HCT116 (cell line): Measurements from ENCODE around the gene RAD18.

Experiments used
- CEBPB ChIP-seq: IDR thresholded peaks from 2 replicates; pipeline ENCODE4 v1.6.1; 2012; ENCODE audit warnings: low read depth
- EZH2 ChIP-seq: fragments of 200-600 bp; sonication (generic); IDR thresholded peaks from 2 replicates; pipeline ENCODE4 v1.6.1; 2017; ENCODE audit warnings: antibody characterized with exemption, mixed run types
- JUND ChIP-seq: IDR thresholded peaks from 2 replicates; pipeline ENCODE4 v1.6.1; 2012
- POLR2A ChIP-seq: IDR thresholded peaks from 2 replicates; pipeline ENCODE4 v1.7.0; 2011; ENCODE audit warnings: borderline replicate concordance; ENCODE audit not compliant: insufficient read depth, insufficient read length; ENCODE audit errors: extremely low read depth
- POLR2AphosphoS5 ChIP-seq: IDR thresholded peaks from 2 replicates; pipeline ENCODE4 v1.6.1; 2011; ENCODE audit warnings: mild to moderate bottlenecking, low read depth, low read length, moderate library complexity
- SIN3A ChIP-seq: IDR thresholded peaks from 2 replicates; pipeline ENCODE4 v1.6.1; 2012; ENCODE audit warnings: low read depth
- YY1 ChIP-seq: IDR thresholded peaks from 2 replicates; pipeline ENCODE4 v1.6.1; 2011; ENCODE audit warnings: low read length, low read depth, moderate library complexity, mild to moderate bottlenecking; ENCODE audit not compliant: insufficient replicate concordance; ENCODE audit errors: extremely low read depth
- TF ChIP-seq, protein P1 (sequence below): IDR thresholded peaks from 2 replicates; pipeline ENCODE4 v1.6.1; 2012
- TF ChIP-seq, protein P2 (sequence below), 3 experiments: fragments of 200-600 bp in 1 of 3; sonication (generic) in 1 of 3; IDR thresholded peaks in 2 of 3; conservative IDR thresholded peaks in 1 of 3; 2 replicates each; pipeline ENCODE4 v1.5.1; 2012 to 2017; ENCODE audit warnings: low read depth in 2 of 3, low read length in 2 of 3, antibody characterized with exemption in 1 of 3, borderline replicate concordance in 1 of 3, control low read depth in 1 of 3, mild to moderate bottlenecking in 1 of 3, mixed read lengths in 1 of 3, mixed run types in 1 of 3, moderate library complexity in 1 of 3; ENCODE audit not compliant: insufficient read depth in 1 of 3

DNA sequence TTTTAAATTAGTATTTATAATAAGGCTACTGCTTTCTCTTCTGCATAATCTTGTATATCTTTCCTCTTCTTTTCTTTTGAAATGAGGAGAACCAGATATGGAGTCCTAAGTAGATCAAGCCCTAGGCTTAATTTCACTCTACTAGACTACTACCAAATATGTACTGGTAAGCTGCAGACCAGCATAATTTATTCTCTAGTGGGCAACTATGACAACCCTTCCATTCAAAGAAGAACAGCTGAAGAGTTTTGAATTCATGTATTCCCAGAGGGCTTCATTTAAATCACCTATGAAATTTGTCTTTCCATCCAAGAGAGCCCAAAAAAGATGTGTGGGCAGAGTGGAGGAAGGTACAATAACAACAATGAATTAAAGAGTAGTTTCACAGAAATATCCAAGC is 10.0 kb downstream of the RAD18 start:
- TF ChIP-seq, protein P1, sequence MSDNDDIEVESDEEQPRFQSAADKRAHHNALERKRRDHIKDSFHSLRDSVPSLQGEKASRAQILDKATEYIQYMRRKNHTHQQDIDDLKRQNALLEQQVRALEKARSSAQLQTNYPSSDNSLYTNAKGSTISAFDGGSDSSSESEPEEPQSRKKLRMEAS: no peak
- TF ChIP-seq JUND: no peak
- TF ChIP-seq, protein P2, sequence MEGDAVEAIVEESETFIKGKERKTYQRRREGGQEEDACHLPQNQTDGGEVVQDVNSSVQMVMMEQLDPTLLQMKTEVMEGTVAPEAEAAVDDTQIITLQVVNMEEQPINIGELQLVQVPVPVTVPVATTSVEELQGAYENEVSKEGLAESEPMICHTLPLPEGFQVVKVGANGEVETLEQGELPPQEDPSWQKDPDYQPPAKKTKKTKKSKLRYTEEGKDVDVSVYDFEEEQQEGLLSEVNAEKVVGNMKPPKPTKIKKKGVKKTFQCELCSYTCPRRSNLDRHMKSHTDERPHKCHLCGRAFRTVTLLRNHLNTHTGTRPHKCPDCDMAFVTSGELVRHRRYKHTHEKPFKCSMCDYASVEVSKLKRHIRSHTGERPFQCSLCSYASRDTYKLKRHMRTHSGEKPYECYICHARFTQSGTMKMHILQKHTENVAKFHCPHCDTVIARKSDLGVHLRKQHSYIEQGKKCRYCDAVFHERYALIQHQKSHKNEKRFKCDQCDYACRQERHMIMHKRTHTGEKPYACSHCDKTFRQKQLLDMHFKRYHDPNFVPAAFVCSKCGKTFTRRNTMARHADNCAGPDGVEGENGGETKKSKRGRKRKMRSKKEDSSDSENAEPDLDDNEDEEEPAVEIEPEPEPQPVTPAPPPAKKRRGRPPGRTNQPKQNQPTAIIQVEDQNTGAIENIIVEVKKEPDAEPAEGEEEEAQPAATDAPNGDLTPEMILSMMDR (IDR thresholded peaks at IDR 0.05 in 2 of 3, conservative IDR thresholded peaks at IDR 0.05 in 1 of 3; ENCODE audit: borderline replicate concordance in 1 of 3, insufficient read depth in 1 of 3, low read depth in 2 of 3, low read length in 2 of 3): no peak
- TF ChIP-seq POLR2A: no peak
- TF ChIP-seq SIN3A: no peak
- no peak for TF ChIP-seq EZH2
- TF ChIP-seq CEBPB: no peak
- TF ChIP-seq POLR2AphosphoS5: no peak
- TF ChIP-seq YY1: no peak
